ENCODE data around the gene HECW1. TPM values are rescaled to one million over a fixed set of nuclear protein-coding genes. Genes with fewer than 3 reads are reported as not detected.

The HECW1 gene
- total and polyA plus RNA-seq, 12 donors: 0.07 to 0.23 TPM; not detected in 10

- Histone ChIP-seq H3K27ac (no peak overlapping the region), H3K4me1 (no peaks in the 10 kb centered on the region), H3K36me3 (no peaks in the 10 kb centered on the region), H3K9me3 (peaks cover 0 to 7% (median 0%) of the 10 kb centered on the region in 11 donors), H3K4me3 (no peak overlapping the region), H3K27me3 (peaks cover 0 to 41% (median 26%) of the 10 kb centered on the region in 7 donors)
- WGBS, 2 donors: 74 to 77% methylated on average over 3 of the region's 3 CpGs
- DNase-seq (no peak), ATAC-seq (no peak)
- no peak for TF ChIP-seq CTCF (IDR thresholded peaks at IDR 0.05)
- intact Hi-C loops (cut with DNase I): loop anchor here in 4 of 10 donors (5.0 to 10.0 kb wide), 2 partner anchors 161 to 163 kb away; no protein-coding TSS in a partner anchor
These were observed 6.8 kb upstream of the HECW1 start for GRCh38 chr7:43105521-43106120.

- TF ChIP-seq CTCF (IDR thresholded peaks at IDR 0.05): peak; percentile 46 to 84 (median 67)
- Histone ChIP-seq H3K36me3 (no peaks in the 10 kb centered on the region), H3K27me3 (peaks cover 11 to 63% (median 53%) of the 10 kb centered on the region in 7 donors), H3K9me3 (peaks cover 0 to 7% (median 0%) of the 10 kb centered on the region in 11 donors), H3K27ac (no peak overlapping the region), H3K4me1 (peaks cover 0 to 14% (median 11%) of the 10 kb centered on the region in 9 donors), H3K4me3 (no peak overlapping the region)
- peak; percentile 29 to 56 for DNase-seq
- intact Hi-C loops (cut with DNase I): loop anchor here in 5 of 10 donors (2.0 to 10.0 kb wide), 3 partner anchors 164 to 168 kb away; no protein-coding TSS in a partner anchor
- WGBS, 2 donors: 8 to 9% methylated on average over 3 of the region's 3 CpGs
- ATAC-seq: peak in 4 of 8 donors; percentile 37 to 75 (median 49)
These were observed 4.0 kb upstream of the HECW1 start for GRCh38 chr7:43108255-43109011.

DNA sequence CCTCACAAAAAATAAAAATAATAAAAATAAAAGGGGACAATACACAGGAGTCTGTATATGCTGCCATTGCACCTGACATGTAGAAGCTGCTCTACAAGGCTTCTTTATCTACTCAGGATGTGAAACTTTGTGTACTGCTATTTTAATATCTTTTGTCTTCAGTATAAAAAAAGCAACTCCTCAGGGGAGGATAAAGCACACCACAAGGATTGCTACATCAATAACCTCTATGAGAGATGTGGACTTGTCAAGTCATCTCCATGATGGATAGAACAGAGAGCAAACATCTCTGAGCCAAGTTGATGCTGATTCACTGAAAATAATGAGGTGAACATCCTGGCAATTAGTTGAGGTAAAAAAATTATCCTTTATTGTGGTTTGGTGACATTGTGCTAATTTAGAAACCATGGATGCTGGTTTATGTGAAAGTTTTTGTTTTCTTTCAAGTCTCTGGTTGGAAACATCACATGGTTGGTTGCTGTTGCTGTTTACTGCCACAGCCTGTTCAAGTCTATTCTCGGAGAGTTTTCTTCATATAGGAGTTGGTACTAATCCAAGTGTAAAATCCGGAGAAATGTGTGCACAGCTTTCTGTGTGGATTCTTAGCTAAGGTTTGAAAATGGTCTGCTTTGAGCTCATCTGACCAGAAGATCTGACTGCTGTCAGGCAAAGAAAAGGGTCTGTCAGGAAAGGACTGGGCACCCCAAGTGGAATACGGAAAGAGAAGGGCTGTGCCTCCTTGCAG lies 1.5 kb upstream of the HECW1 start:
- intact Hi-C loops (cut with DNase I): loop anchor here in 1 of 10 donors (10.0 kb wide), 1 partner anchor 166 kb away; no protein-coding TSS in a partner anchor
- Histone ChIP-seq H3K27ac (no peak overlapping the region), H3K4me1 (peaks cover 0 to 20% (median 16%) of the 10 kb centered on the region in 9 donors), H3K27me3 (peaks cover 11 to 88% (median 77%) of the 10 kb centered on the region in 7 donors), H3K9me3 (peaks cover 0 to under 1% (median 0%) of the 10 kb centered on the region in 11 donors), H3K4me3 (no peak overlapping the region), H3K36me3 (no peaks in the 10 kb centered on the region)
- ATAC-seq (no peak), DNase-seq (no peak)
- 42% methylated on average over 3 of the region's 3 CpGs for WGBS, 2 donors
- no peak for TF ChIP-seq CTCF (IDR thresholded peaks at IDR 0.05)
